Coronary artery (tissue), 2 donors: ENCODE measurements around the gene LRTM2.
A peak's percentile ranks its signal among the peaks of the same experiment; 100 is the strongest.

Experiments used
- DNase-seq: peaks from one replicate; pipeline ENCODE4 v3.0.0-alpha.2; 2017; ENCODE audit warnings: low spot score
- H3K27ac ChIP-seq, 2 donors: fragments of 200-600 bp; sonication (generic); one replicate each; pipeline ENCODE4 v1.5.1; 2016 to 2019
- H3K4me3 ChIP-seq: fragments of 200-600 bp; sonication (generic); 2 replicates; pipeline ENCODE4 v1.5.1; 2016; ENCODE audit warnings: mild to moderate bottlenecking, moderate library complexity
- CTCF ChIP-seq: fragments of 200-600 bp; sonication (generic); IDR thresholded peaks from one replicate; pipeline ENCODE4 v1.5.1; 2019; ENCODE audit warnings: antibody characterized with exemption

The LRTM2 gene

GRCh38 chr12:1875608-1876007 lies 55.2 kb downstream of the LRTM2 start:
- H3K27ac ChIP-seq, result no peak overlapping the region
- DNase-seq, result no peak
- H3K4me3 ChIP-seq, result no peak overlapping the region
- TF ChIP-seq CTCF, result no peak

DNA sequence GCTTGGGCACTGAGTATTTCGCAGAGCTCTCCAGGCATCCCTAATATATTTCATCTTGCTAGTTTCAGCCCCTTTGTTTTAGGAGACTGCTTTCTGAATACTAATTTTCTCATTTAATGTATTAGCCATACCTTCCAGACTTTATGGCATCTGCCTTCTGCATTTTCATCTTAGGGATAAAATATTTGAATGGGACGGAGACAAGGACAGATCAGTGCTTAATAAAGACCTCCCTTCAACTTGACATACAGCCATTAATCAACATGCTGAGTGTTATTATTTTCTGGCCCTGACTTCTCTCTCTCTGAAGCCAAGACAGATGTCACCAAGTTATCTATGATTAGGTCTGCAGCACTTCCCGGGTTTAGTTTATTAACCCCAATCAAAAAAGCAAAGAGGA lies 55.7 kb downstream of the LRTM2 start:
- no peak for TF ChIP-seq CTCF
- H3K4me3 ChIP-seq, result no peak overlapping the region
- no peak for DNase-seq
- no peak overlapping the region for H3K27ac ChIP-seq

DNA sequence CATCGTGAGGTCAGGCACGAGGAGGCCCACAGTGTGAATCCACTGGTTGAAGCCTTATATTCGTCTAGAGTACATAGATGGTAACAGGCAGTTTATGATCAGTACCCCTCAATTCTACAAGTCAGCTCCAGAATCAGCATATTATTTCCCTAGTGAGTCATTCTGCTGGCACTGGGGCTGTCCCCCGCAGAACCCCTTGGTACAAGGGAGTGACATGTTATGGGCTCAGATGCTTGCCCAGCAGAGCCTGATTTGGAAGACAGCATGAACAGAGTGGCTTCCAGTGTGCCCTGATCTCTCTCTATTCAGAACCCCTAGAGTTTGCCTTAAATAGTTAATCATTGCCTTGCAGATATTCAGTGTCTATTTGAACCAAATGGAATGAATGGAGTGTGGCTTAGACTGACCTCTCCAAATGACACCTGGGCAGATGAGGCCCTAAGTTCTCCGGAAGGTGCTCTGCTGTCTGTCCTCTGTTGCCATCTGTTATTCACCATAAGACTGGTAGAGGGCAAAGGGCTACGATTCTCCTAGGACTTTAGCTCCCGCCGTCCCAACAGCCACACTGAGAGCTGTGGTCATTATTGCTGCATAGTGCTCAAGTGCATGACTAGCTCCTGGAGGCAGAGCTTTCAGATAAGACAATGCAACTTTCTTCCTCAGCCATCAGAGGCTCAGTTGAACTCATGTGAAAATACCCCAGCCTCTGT lies 57.0 kb downstream of the LRTM2 start:
- Histone ChIP-seq H3K4me3 (no peak overlapping the region), H3K27ac (no peak overlapping the region)
- peak; percentile 54 for DNase-seq
- no peak for TF ChIP-seq CTCF

- H3K27ac ChIP-seq, result no peak overlapping the region
- H3K4me3 ChIP-seq, result no peak overlapping the region
- peak; percentile 41 for DNase-seq
- no peak for TF ChIP-seq CTCF
Measured at GRCh38 chr12:1878214-1878613, 57.8 kb downstream of the LRTM2 start.

- no peak for TF ChIP-seq CTCF
- Histone ChIP-seq H3K27ac (no peak overlapping the region), H3K4me3 (no peak overlapping the region)
- peak; percentile 59 for DNase-seq
Measured at GRCh38 chr12:1878695-1879094, 58.3 kb downstream of the LRTM2 start.

- Histone ChIP-seq H3K4me3 (no peak overlapping the region), H3K27ac (no peak overlapping the region)
- TF ChIP-seq CTCF, result no peak
- DNase-seq, result no peak
Measured at GRCh38 chr12:1879633-1880032, 59.3 kb downstream of the LRTM2 start.

DNA sequence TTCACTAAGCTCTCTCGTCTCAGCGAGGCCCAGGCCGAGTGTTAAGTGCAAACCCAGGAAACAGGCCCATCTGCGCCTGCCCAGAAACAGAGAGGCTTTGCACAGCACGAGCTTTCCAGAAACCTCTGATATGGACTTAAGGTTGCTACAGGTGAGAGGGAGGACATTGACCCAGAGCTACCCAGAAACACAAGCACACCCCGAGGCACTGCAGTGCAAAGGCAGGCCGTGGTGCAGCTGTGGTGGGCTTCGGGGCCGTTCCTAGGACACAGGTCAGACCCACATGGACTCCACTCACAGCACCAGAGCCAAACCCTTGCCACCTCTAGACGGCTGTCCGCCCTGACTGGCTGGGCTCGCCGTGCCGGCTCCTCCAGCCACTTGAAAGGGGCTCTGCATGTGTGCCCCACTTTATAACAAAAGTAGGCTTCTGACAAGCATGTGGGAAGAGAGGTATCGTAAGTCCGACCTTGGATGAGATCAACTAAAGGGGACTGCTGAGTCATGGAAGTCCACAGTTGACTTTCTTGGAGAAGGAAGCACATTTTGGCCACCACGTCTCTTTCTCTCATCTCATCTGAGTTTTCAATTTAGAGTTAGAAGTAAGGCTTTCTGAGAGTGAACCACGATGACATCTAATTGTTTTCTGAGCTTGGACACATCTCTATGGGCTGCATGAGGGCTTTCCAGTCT lies 59.9 kb downstream of the LRTM2 start:
- H3K27ac ChIP-seq, result no peak overlapping the region
- peak; percentile 43 for DNase-seq
- no peak overlapping the region for H3K4me3 ChIP-seq
- TF ChIP-seq CTCF, result no peak
